SK-N-MC (cell line): ENCODE data around the gene STPG3.

Experiments used
- EZH2 ChIP-seq: fragments of 200-600 bp; sonication (generic); IDR thresholded peaks from one replicate; pipeline ENCODE4 v1.6.1; 2017; ENCODE audit warnings: antibody characterized with exemption
- POLR2AphosphoS5 ChIP-seq: IDR thresholded peaks from 2 replicates; pipeline ENCODE4 v1.6.1; 2012; ENCODE audit warnings: mild to moderate bottlenecking, low read depth, low read length, borderline replicate concordance

DNA sequence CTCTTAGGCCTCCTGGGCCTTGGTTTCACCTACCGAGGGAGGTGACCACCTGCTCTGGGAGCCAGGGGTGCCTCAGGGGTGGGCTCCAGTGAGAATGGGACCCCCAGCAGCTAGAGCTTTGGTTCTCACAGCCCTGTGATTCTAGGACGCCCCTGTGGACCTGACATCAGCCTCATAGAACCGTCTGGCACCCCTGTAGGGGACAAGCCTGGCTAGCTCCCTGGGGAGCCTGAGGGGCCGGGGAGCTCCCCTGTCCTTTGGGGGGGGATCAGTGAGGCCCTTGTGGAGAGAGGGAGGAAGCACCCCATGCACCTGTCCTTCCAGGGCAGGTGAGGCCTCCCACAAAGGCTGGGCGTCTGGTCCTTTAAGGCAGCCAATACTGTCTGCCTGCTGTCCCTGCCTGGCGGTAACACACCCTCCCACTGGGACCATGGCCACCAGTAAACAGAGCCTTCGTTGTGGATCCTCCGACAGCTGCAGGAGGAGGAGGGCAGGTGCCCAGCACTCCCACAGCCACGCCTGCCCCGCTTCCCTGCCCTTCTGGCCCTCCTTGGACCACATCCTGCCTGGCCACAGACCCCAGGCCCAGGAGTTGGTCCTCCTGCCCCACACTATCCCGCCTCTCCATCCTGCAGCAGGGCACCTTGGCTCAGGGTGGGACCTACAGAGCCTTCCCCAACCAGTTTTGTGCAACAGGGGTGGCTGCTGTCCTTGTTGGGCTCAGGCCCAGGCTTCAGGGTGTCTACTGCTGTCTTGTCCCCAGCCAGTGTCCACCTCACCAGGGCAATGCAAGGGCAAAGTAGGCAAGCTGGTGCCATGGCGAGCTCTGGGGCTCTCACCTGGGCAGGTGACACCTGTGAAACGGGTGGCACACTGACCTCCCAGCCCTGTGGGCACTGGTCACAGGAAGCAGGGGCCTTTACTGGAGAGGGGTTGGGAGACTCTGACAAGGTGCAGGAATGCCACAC is 13.0 kb upstream of the STPG3 start:
- TF ChIP-seq EZH2 (no peak), POLR2AphosphoS5 (no peak)
